ENCODE data around the gene MYCBP2. TPM values are rescaled to one million over a fixed set of nuclear protein-coding genes. Genes with fewer than 3 reads are reported as not detected.
"Not testable (repeated sequence)": the region's sequence is repeated elsewhere in the genome, so short reads cannot be mapped to it uniquely, and the experiment has no call there.

The MYCBP2 gene
- total and polyA plus RNA-seq, 7 donors, result 3.7 to 130 (median 93.5) TPM

DNA sequence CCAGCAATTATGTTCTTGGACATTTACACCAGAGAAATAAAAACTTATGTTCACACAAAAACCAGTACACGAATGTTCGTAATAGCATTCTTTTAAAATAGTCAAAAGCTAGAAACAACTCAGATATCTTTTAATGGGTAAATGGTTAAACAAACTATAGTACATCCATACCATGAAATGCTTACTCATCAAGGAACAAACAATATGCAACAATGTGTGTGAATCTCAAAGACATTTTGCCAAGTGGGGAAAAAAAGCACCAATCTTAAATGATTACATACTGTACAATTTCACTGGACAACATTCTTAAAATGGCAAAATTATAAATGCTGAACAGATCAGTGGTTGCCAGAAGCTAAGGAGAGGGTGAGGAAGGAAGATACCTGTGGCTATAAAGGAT is 36.6 kb downstream of the MYCBP2 start:
- 91 to 96% methylated on average over 2 of the region's 2 CpGs for WGBS, 2 donors
- Histone ChIP-seq H3K27ac (no peak overlapping the region), H3K27me3 (no peaks in the 10 kb centered on the region), H3K4me1 (no peaks in the 10 kb centered on the region), H3K4me3 (no peak overlapping the region), H3K36me3 (peaks cover 4 to 38% (median 11%) of the 10 kb centered on the region in 4 donors), H3K9me3 (no peaks in the 10 kb centered on the region)
- intact Hi-C loops (cut with DNase I), result no loop called here
- TF ChIP-seq POLR2A (IDR thresholded peaks at IDR 0.05), result no peak
- no peak for TF ChIP-seq EP300 (IDR thresholded peaks at IDR 0.05)
- TF ChIP-seq, protein P1, sequence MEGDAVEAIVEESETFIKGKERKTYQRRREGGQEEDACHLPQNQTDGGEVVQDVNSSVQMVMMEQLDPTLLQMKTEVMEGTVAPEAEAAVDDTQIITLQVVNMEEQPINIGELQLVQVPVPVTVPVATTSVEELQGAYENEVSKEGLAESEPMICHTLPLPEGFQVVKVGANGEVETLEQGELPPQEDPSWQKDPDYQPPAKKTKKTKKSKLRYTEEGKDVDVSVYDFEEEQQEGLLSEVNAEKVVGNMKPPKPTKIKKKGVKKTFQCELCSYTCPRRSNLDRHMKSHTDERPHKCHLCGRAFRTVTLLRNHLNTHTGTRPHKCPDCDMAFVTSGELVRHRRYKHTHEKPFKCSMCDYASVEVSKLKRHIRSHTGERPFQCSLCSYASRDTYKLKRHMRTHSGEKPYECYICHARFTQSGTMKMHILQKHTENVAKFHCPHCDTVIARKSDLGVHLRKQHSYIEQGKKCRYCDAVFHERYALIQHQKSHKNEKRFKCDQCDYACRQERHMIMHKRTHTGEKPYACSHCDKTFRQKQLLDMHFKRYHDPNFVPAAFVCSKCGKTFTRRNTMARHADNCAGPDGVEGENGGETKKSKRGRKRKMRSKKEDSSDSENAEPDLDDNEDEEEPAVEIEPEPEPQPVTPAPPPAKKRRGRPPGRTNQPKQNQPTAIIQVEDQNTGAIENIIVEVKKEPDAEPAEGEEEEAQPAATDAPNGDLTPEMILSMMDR (IDR thresholded peaks at IDR 0.05), result no peak
- TF ChIP-seq POLR2AphosphoS5 (IDR thresholded peaks at IDR 0.05), result no peak
- no peak for DNase-seq

DNA sequence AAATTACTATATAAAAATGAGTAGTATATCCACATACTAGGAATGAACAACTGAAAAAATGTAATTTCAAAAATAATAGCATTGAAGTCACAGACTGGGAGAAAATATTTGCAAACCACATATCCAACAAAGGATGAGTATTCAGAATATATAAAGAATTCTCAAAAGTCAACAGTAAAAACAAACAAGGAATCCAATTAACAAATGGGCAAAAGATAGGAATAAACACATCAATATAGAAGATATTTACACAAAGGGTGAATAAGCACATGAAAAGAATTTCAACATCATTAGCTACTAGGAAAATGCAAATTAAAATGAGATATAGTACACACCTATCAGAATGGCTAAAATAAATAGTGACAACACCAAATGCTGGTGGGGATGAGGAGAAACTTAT is 37.0 kb downstream of the MYCBP2 start:
- Histone ChIP-seq H3K27ac (no peak overlapping the region), H3K9me3 (no peaks in the 10 kb centered on the region), H3K36me3 (peaks cover 4 to 38% (median 11%) of the 10 kb centered on the region in 4 donors), H3K27me3 (no peaks in the 10 kb centered on the region), H3K4me3 (no peak overlapping the region), H3K4me1 (no peaks in the 10 kb centered on the region)
- DNase-seq, result no peak
- TF ChIP-seq POLR2AphosphoS5 (IDR thresholded peaks at IDR 0.05) (no peak), POLR2A (IDR thresholded peaks at IDR 0.05) (no peak), EP300 (IDR thresholded peaks at IDR 0.05) (no peak)
- TF ChIP-seq, protein P1 (IDR thresholded peaks at IDR 0.05), result no peak
- intact Hi-C loops (cut with DNase I), result no loop called here

DNA sequence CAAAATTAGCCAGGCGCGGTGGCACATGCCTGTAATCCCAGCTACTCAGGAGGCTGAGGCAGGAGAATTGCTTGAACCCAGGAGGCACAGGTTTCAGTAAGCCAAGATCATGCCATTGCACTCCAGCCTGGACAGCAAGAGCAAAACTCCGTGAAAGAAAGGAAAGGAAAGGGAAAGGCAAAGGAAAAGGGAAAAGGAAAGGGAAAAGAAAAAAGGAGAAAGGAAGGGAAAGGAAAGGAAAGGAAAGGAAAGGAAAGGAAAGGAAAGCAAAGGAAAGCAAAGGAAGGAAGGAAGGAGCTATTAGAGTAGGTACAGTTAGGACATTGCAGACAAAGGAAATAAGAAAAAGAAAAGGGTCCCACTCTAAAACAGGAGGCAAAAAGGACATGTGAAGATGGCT is 41.3 kb downstream of the MYCBP2 start:
- H3K27me3 ChIP-seq; H3K9me3 ChIP-seq; DNase-seq; H3K4me1 ChIP-seq; intact Hi-C loops (cut with DNase I); H3K4me3 ChIP-seq; H3K27ac ChIP-seq: not testable (repeated sequence)
- 96 to 97% methylated on average over 3 of the region's 3 CpGs for WGBS, 2 donors
- peaks cover 0 to 16% (median 0%) of the 10 kb centered on the region in 4 donors for H3K36me3 ChIP-seq

DNA sequence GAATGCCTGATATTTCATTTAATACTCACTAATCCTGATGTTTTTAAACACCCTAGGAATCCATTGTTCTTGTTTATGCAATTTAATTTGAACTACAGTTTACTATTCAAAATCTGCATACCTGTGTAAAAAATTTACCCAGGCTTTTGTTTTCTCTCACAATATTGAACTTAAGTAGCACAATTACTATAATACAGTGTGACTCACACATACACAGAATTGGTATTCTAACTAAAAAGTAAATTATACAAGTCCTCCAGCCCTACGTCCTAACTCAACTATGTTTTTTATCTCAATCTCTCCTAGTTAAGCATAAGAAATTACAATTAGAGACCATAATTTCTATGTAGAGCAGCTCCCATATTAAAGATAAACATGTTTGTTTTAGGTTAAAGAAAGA is 41.8 kb downstream of the MYCBP2 start:
- no peak overlapping the region for H3K4me3 ChIP-seq
- WGBS, 2 donors, result 82 to 88% methylated on average over 1 of the region's 1 CpG
- no peaks in the 10 kb centered on the region for H3K27me3 ChIP-seq
- no peaks in the 10 kb centered on the region for H3K9me3 ChIP-seq
- peaks cover 0 to 13% (median 0%) of the 10 kb centered on the region in 4 donors for H3K36me3 ChIP-seq
- TF ChIP-seq POLR2A (IDR thresholded peaks at IDR 0.05), result no peak
- no peak for TF ChIP-seq POLR2AphosphoS5 (IDR thresholded peaks at IDR 0.05)
- TF ChIP-seq EP300 (IDR thresholded peaks at IDR 0.05), result no peak
- TF ChIP-seq, protein P1 (IDR thresholded peaks at IDR 0.05), result no peak
- no peak overlapping the region for H3K27ac ChIP-seq
- H3K4me1 ChIP-seq, result no peaks in the 10 kb centered on the region
- DNase-seq, result no peak
- intact Hi-C loops (cut with DNase I), result no loop called here

DNA sequence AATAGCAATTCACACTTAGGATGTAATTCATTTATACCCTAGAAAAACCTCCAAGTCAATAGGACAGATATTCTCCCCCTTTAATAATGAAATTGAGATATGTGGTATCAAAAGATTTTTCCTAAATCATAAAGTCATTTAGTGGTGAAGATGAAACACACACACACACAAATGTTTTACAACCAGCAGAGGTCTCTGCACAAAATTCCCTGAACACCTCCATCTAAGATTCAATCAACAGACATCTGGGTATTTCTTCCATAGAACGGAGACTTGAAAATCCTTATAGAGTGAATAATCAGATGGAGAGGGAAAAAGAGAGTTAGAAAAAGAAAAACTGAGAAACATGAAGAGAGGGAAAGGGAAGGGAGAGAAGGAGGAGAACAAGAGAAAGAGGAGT is 52.8 kb downstream of the MYCBP2 start:
- WGBS, 2 donors, result 95 to 97% methylated on average over 1 of the region's 1 CpG
- TF ChIP-seq POLR2AphosphoS5 (IDR thresholded peaks at IDR 0.05), result no peak
- TF ChIP-seq, protein P1 (IDR thresholded peaks at IDR 0.05), result no peak
- no peak for TF ChIP-seq POLR2A (IDR thresholded peaks at IDR 0.05)
- TF ChIP-seq EP300 (IDR thresholded peaks at IDR 0.05), result no peak
- intact Hi-C loops (cut with DNase I), result loop anchor here (10.0 kb wide), 1 partner anchor 201 kb away; no protein-coding TSS in a partner anchor
- Histone ChIP-seq H3K27me3 (no peaks in the 10 kb centered on the region), H3K4me1 (no peaks in the 10 kb centered on the region), H3K36me3 (peaks cover 2 to 47% (median 10%) of the 10 kb centered on the region in 4 donors), H3K4me3 (no peak overlapping the region), H3K9me3 (no peaks in the 10 kb centered on the region), H3K27ac (no peak overlapping the region)
- DNase-seq, result no peak

All from sigmoid colon (tissue), 7 donors.